Spinal cord (tissue), 10 donors: ENCODE measurements around the gene AGPAT2. TPM values are rescaled to one million over a fixed set of nuclear protein-coding genes. Genes with fewer than 3 reads are reported as not detected.
"Not testable (repeated sequence)": the region's sequence is repeated elsewhere in the genome, so short reads cannot be mapped to it uniquely, and the experiment has no call there.

ENCODE experiments used
- DNase-seq, 6 donors: peaks; one replicate each; pipeline versions ENCODE4 v3.0.0 to v3.0.0-alpha.2; 2013 to 2015; ENCODE audit warnings: low spot score in 6 of 6, low read depth in 4 of 6
- H3K27ac ChIP-seq: one replicate; pipeline ENCODE4 v1.5.1; 2013; ENCODE audit warnings: low read depth, low read length, control low read depth
- H3K27me3 ChIP-seq: one replicate; pipeline ENCODE4 v1.6.1; 2013; ENCODE audit warnings: low read length; ENCODE audit not compliant: control insufficient read depth, insufficient read depth
- H3K36me3 ChIP-seq: one replicate; pipeline ENCODE4 v1.6.1; 2013; ENCODE audit warnings: low read length; ENCODE audit not compliant: control insufficient read depth, insufficient read depth
- H3K4me1 ChIP-seq: one replicate; pipeline ENCODE4 v1.6.1; 2013; ENCODE audit warnings: low read length; ENCODE audit not compliant: control insufficient read depth, insufficient read depth
- H3K4me3 ChIP-seq: one replicate; pipeline ENCODE4 v1.5.1; 2013; ENCODE audit warnings: low read depth, low read length, control low read depth
- H3K9me3 ChIP-seq: one replicate; pipeline ENCODE4 v1.6.1; 2013; ENCODE audit warnings: low read length; ENCODE audit not compliant: control insufficient read depth, insufficient read depth
- WGBS: methylation state at CpG from one replicate; pipeline ENCODE4 v1.1.5; 2013; ENCODE audit warnings: missing lambda C conversion rate; ENCODE audit not compliant: insufficient coverage; 5-methylcytosine and 5-hydroxymethylcytosine counted together
- polyA plus RNA-seq, 2 donors: library from polyadenylated mRNA; unstranded; fragments of 120-200 nt; gene quantifications; one replicate each; pipeline ENCODE4 v1.2.1, GENCODE V29; 2013; ENCODE audit not compliant: insufficient read length in 2 of 2
- total RNA-seq, 2 donors: library from RNA; depleted of rRNA in 1 of 2; stranded (reverse); fragments of 120-200 nt in 1 of 2; fragments of >200 nt in 1 of 2; gene quantifications; one replicate each; pipeline versions ENCODE4 v1.2.3 to v1.2.4, GENCODE V29; 2013 to 2014
- donor health status: healthy.

The AGPAT2 gene
- total and polyA plus RNA-seq, 4 donors: 8.7 to 14.3 (median 10.1) TPM

GRCh38 chr9:136643596-136644342 lies 43.5 kb downstream of the AGPAT2 start:
- no peaks in the 10 kb centered on the region for H3K9me3 ChIP-seq
- H3K4me1 ChIP-seq: peaks cover 34% of the 10 kb centered on the region
- no peak overlapping the region for H3K4me3 ChIP-seq
- 56% methylated on average over 31 of the region's 31 CpGs for WGBS
- DNase-seq: no peak
- H3K36me3 ChIP-seq: no peaks in the 10 kb centered on the region
- H3K27ac ChIP-seq: no peak overlapping the region
- peaks cover 8% of the 10 kb centered on the region for H3K27me3 ChIP-seq

GRCh38 chr9:136642439-136642921 lies 44.8 kb downstream of the AGPAT2 start:
- Histone ChIP-seq H3K9me3 (no peaks in the 10 kb centered on the region), H3K27ac (no peak overlapping the region), H3K4me3 (no peak overlapping the region), H3K4me1 (peaks cover 32% of the 10 kb centered on the region), H3K27me3 (peaks cover 8% of the 10 kb centered on the region), H3K36me3 (no peaks in the 10 kb centered on the region)
- no peak for DNase-seq
- WGBS: 83% methylated on average over 1 of the region's 7 CpGs

- WGBS: 76% methylated on average over 31 of the region's 32 CpGs
- Histone ChIP-seq H3K36me3 (no peaks in the 10 kb centered on the region), H3K4me1 (peaks cover 18% of the 10 kb centered on the region), H3K4me3 (no peak overlapping the region), H3K9me3 (no peaks in the 10 kb centered on the region), H3K27me3 (peaks cover 8% of the 10 kb centered on the region), H3K27ac (no peak overlapping the region)
- no peak for DNase-seq
Measured at GRCh38 chr9:136640171-136641111, 46.8 kb downstream of the AGPAT2 start.

- no peak overlapping the region for H3K27ac ChIP-seq
- H3K4me1 ChIP-seq: peaks cover 18% of the 10 kb centered on the region
- 61% methylated on average over 3 of the region's 11 CpGs for WGBS
- no peak overlapping the region for H3K4me3 ChIP-seq
- no peaks in the 10 kb centered on the region for H3K9me3 ChIP-seq
- no peaks in the 10 kb centered on the region for H3K36me3 ChIP-seq
- no peak for DNase-seq
- H3K27me3 ChIP-seq: no peaks in the 10 kb centered on the region
Measured at GRCh38 chr9:136634904-136635303, 52.4 kb downstream of the AGPAT2 start.

- not testable (repeated sequence) for H3K9me3 ChIP-seq, H3K27me3 ChIP-seq, H3K36me3 ChIP-seq, H3K4me3 ChIP-seq, H3K27ac ChIP-seq, DNase-seq
- WGBS: 91% methylated on average over 9 of the region's 36 CpGs
- H3K4me1 ChIP-seq: peaks cover 30% of the 10 kb centered on the region
Measured at GRCh38 chr9:136632491-136633106, 54.7 kb downstream of the AGPAT2 start.

- not testable (repeated sequence) for H3K4me3 ChIP-seq, H3K9me3 ChIP-seq, H3K27ac ChIP-seq, H3K36me3 ChIP-seq, DNase-seq, H3K27me3 ChIP-seq
- 60% methylated on average over 1 of the region's 13 CpGs for WGBS
- peaks cover 35% of the 10 kb centered on the region for H3K4me1 ChIP-seq
Measured at GRCh38 chr9:136632072-136632471, 55.2 kb downstream of the AGPAT2 start.

- Histone ChIP-seq H3K36me3 (peaks cover 3% of the 10 kb centered on the region), H3K9me3 (no peaks in the 10 kb centered on the region), H3K27ac (no peak overlapping the region), H3K4me3 (no peak overlapping the region), H3K27me3 (no peaks in the 10 kb centered on the region), H3K4me1 (peaks cover 41% of the 10 kb centered on the region)
- 57% methylated on average over 29 of the region's 31 CpGs for WGBS
- peak in 5 of 6 donors; percentile 58 to 94 (median 69) for DNase-seq
Measured at GRCh38 chr9:136631038-136632000, 55.9 kb downstream of the AGPAT2 start.

GRCh38 chr9:136630662-136630992 lies 56.6 kb downstream of the AGPAT2 start:
- Histone ChIP-seq H3K9me3 (no peaks in the 10 kb centered on the region), H3K4me3 (no peak overlapping the region), H3K4me1 (peaks cover 48% of the 10 kb centered on the region), H3K36me3 (peaks cover 3% of the 10 kb centered on the region), H3K27ac (no peak overlapping the region), H3K27me3 (no peaks in the 10 kb centered on the region)
- DNase-seq: no peak
- 70% methylated on average over 11 of the region's 12 CpGs for WGBS
